H1 (cell line): Measurements from ENCODE around the gene ADIPOR1. TPM values are rescaled to one million over a fixed set of nuclear protein-coding genes. Genes with fewer than 3 reads are reported as not detected.
"Not testable (repeated sequence)": the region's sequence is repeated elsewhere in the genome, so short reads cannot be mapped to it uniquely, and the experiment has no call there.

Source experiments
- CTCF ChIA-PET: fragments of 300-600 bp; sonication (Branson Sonifier 250); formaldehyde crosslinking; loops from one replicate; lab custom pipeline; 2021; ENCODE audit not compliant: partially characterized antibody; lab: Charles Lee
- POLR2A ChIA-PET: fragments of 300-600 bp; sonication (Branson Sonifier 250); formaldehyde crosslinking; loops from one replicate; lab custom pipeline; 2021; ENCODE audit warnings: inconsistent platforms; ENCODE audit not compliant: partially characterized antibody; lab: Charles Lee
- DNase-seq, 2 experiments: peaks; one replicate each; pipeline versions ENCODE4 v3.0.0 to v3.0.0-alpha.2; 2010 to 2022; ENCODE audit warnings: low spot score in 2 of 2, low read depth in 1 of 2, mixed read lengths in 1 of 2
- FAIRE-seq: peaks from 2 replicates; lab custom pipeline; 2011; peaks lifted over from hg19 to GRCh38; lab: Jason Lieb, UNC
- H2AFZ ChIP-seq: 2 replicates; pipeline ENCODE4 v1.8.1; 2012; ENCODE audit warnings: low read length, inconsistent platforms
- H2AK5ac ChIP-seq: 2 replicates; pipeline ENCODE4 v1.6.1; 2013; ENCODE audit warnings: low read depth, low read length
- H2BK120ac ChIP-seq: replicated peaks from 2 replicates; pipeline ENCODE3; 2013; ENCODE audit warnings: low read depth, low read length, inconsistent platforms
- H2BK12ac ChIP-seq: 2 replicates; pipeline ENCODE4 v1.6.1; 2013; ENCODE audit warnings: low read depth, low read length
- H2BK15ac ChIP-seq: 2 replicates; pipeline ENCODE4 v1.6.1; 2013; ENCODE audit warnings: low read length
- H2BK20ac ChIP-seq: 2 replicates; pipeline ENCODE4 v1.6.1; 2013; ENCODE audit warnings: low read length
- H2BK5ac ChIP-seq: 2 replicates; pipeline ENCODE4 v1.6.1; 2013; ENCODE audit warnings: low read depth, low read length
- H3K14ac ChIP-seq: 2 replicates; pipeline ENCODE4 v1.6.1; 2013; ENCODE audit warnings: inconsistent platforms; ENCODE audit not compliant: insufficient read length
- H3K18ac ChIP-seq: 2 replicates; pipeline ENCODE4 v1.6.1; 2013; ENCODE audit warnings: low read length; ENCODE audit errors: extremely low read depth
- H3K23ac ChIP-seq: 2 replicates; pipeline ENCODE4 v1.6.1; 2013; ENCODE audit warnings: inconsistent platforms; ENCODE audit not compliant: insufficient read length
- H3K23me2 ChIP-seq: 2 replicates; pipeline ENCODE4 v1.6.1; 2013; ENCODE audit warnings: low read depth, low read length
- H3K27ac ChIP-seq: 2 replicates; pipeline ENCODE4 v1.6.1; 2011; ENCODE audit warnings: low read depth, low read length, inconsistent platforms
- H3K27me3 ChIP-seq, 4 experiments: replicated peaks in 1 of 4; 1 replicate in 1 of 4; 2 replicates in 3 of 4; pipeline versions ENCODE4 v1.6.1 to v1.8.1; 2011 to 2013; ENCODE audit warnings: low read length in 3 of 4, mild to moderate bottlenecking in 3 of 4, inconsistent platforms in 2 of 4, mixed read lengths in 2 of 4, moderate library complexity in 1 of 4; ENCODE audit not compliant: control insufficient read depth in 3 of 4, insufficient read depth in 3 of 4; ENCODE audit errors: extremely low read depth in 1 of 4
- H3K36me3 ChIP-seq, 4 experiments: 2 replicates each; pipeline versions ENCODE4 v1.6.1 to v1.8.1; 2011 to 2013; ENCODE audit warnings: mild to moderate bottlenecking in 4 of 4, low read length in 3 of 4, moderate library complexity in 2 of 4, control low read depth in 1 of 4, inconsistent platforms in 1 of 4; ENCODE audit not compliant: insufficient read depth in 4 of 4, control insufficient read depth in 2 of 4
- H3K4ac ChIP-seq: replicated peaks from 2 replicates; pipeline ENCODE3; 2013; ENCODE audit warnings: low read length, low read depth, mixed read lengths, inconsistent platforms; ENCODE audit not compliant: insufficient read length
- H3K4me1 ChIP-seq, 4 experiments: replicated peaks in 1 of 4; 1 replicate in 1 of 4; 2 replicates in 3 of 4; pipeline versions ENCODE4 v1.6.1 to v1.8.1; 2011 to 2013; ENCODE audit warnings: low read length in 3 of 4, inconsistent platforms in 2 of 4, mixed read lengths in 1 of 4; ENCODE audit not compliant: insufficient read depth in 4 of 4, control insufficient read depth in 3 of 4
- H3K4me2 ChIP-seq, 2 experiments: 2 replicates each; pipeline versions ENCODE4 v1.6.1 to v1.8.1; 2011 to 2013; ENCODE audit warnings: low read depth in 2 of 2, low read length in 2 of 2, control low read depth in 1 of 2, inconsistent platforms in 1 of 2, mild to moderate bottlenecking in 1 of 2; ENCODE audit not compliant: insufficient read depth in 1 of 2
- H3K4me3 ChIP-seq, 4 experiments: fragments of 200-600, 300-600 bp in 1 of 4; sonication (generic), shearing (Covaris generic), sonication (Bioruptor Twin) in 1 of 4; 2 replicates each; pipeline versions ENCODE4 v1.5.1 to v1.8.1; 2011 to 2016; ENCODE audit warnings: low read length in 4 of 4, low read depth in 3 of 4, control low read depth in 2 of 4, inconsistent platforms in 2 of 4, mild to moderate bottlenecking in 2 of 4, mixed read lengths in 1 of 4, moderate library complexity in 1 of 4; ENCODE audit not compliant: insufficient read depth in 2 of 4; ENCODE audit errors: extremely low read depth in 1 of 4
- H3K56ac ChIP-seq: replicated peaks from 2 replicates; pipeline ENCODE3; 2013; ENCODE audit warnings: low read depth, mild to moderate bottlenecking, mixed read lengths, low read length, inconsistent platforms; ENCODE audit not compliant: insufficient read length
- H3K79me1 ChIP-seq: 2 replicates; pipeline ENCODE4 v1.6.1; 2013; ENCODE audit warnings: low read depth, low read length, control low read depth
- H3K79me2 ChIP-seq, 2 experiments: 2 replicates each; pipeline versions ENCODE4 v1.6.1 to v1.8.1; 2012 to 2013; ENCODE audit warnings: low read length in 2 of 2, mild to moderate bottlenecking in 2 of 2, inconsistent platforms in 1 of 2; ENCODE audit not compliant: insufficient read depth in 2 of 2, control insufficient read depth in 1 of 2
- H3K9ac ChIP-seq, 4 experiments: replicated peaks in 1 of 4; 1 replicate in 1 of 4; 2 replicates in 3 of 4; pipeline versions ENCODE4 v1.6.1 to v1.8.1; 2011 to 2013; ENCODE audit warnings: low read depth in 3 of 4, low read length in 3 of 4, control low read depth in 2 of 4, mild to moderate bottlenecking in 2 of 4, moderate library complexity in 2 of 4, inconsistent platforms in 1 of 4; ENCODE audit errors: extremely low read depth in 1 of 4
- H3K9me3 ChIP-seq, 2 experiments: 2 replicates each; pipeline versions ENCODE4 v1.6.1 to v1.8.1; 2012 to 2013; ENCODE audit warnings: mild to moderate bottlenecking in 2 of 2, moderate library complexity in 2 of 2, control low read depth in 1 of 2, inconsistent platforms in 1 of 2, low read depth in 1 of 2, low read length in 1 of 2, mixed read lengths in 1 of 2; ENCODE audit not compliant: insufficient read depth in 2 of 2
- H4K20me1 ChIP-seq, 2 experiments: replicated peaks in 1 of 2; 2 replicates each; pipeline versions ENCODE3 to v1.8.1; 2011 to 2013; ENCODE audit warnings: inconsistent platforms in 2 of 2, low read length in 2 of 2, mild to moderate bottlenecking in 1 of 2; ENCODE audit not compliant: insufficient read depth in 2 of 2, control insufficient read depth in 1 of 2
- H4K5ac ChIP-seq: 2 replicates; pipeline ENCODE4 v1.6.1; 2013; ENCODE audit warnings: low read length, low read depth, mixed read lengths, inconsistent platforms; ENCODE audit not compliant: insufficient read length
- H4K8ac ChIP-seq: 2 replicates; pipeline ENCODE4 v1.8.0; 2013; ENCODE audit warnings: mild to moderate bottlenecking, moderate library complexity, low read length, inconsistent platforms; ENCODE audit not compliant: insufficient read depth; ENCODE audit errors: extremely low read depth
- H4K91ac ChIP-seq: replicated peaks from 2 replicates; pipeline ENCODE3; 2013; ENCODE audit warnings: low read length, mixed read lengths, inconsistent platforms; ENCODE audit not compliant: insufficient read length
- WGBS, 2 experiments: shearing (Covaris generic) in 1 of 2; methylation state at CpG; one replicate each; pipeline versions ENCODE4 v1.1.6 to v1.1.7; 2013 to 2015; ENCODE audit warnings: low lambda C conversion rate in 2 of 2, mixed read lengths in 2 of 2, inconsistent platforms in 1 of 2, low coverage in 1 of 2, missing lambda C conversion rate in 1 of 2; ENCODE audit not compliant: insufficient replicate concordance in 2 of 2, insufficient coverage in 1 of 2, insufficient read length in 1 of 2; ENCODE audit errors: extremely low coverage in 1 of 2, missing lambda C conversion rate in 1 of 2; 5-methylcytosine and 5-hydroxymethylcytosine counted together
- polyA plus RNA-seq, 7 experiments: library from polyadenylated mRNA; depleted of rRNA in 3 of 7; stranded (reverse) in 5 of 7; unstranded in 2 of 7; fragments of >200 nt in 5 of 7; fragments of 200-250 nt in 2 of 7; gene quantifications; 1 replicate in 5 of 7; 2 replicates in 1 of 7; 4 replicates in 1 of 7; pipeline versions ENCODE4 v1.2.1 to v1.2.3, GENCODE V29; 2011 to 2013; ENCODE audit warnings: missing spikeins in 2 of 7, mixed read lengths in 2 of 7
- total RNA-seq: library from RNA; stranded (reverse); fragmentation: NEBNext Ultra II Directional; extraction: Animal tissue kit (Norgen Biotek cat#: 25700); gene quantifications from 2 replicates; pipeline ENCODE4 v1.2.1, GENCODE V29; 2021

ADIPOR1 gene
- total and polyA plus RNA-seq, 2 of the 8 experiments (the other 6 are each of a cell fraction or from before 2014, with no cell fraction given) = 69.8 to 118 TPM

GRCh38 chr1:202986120-202986519 lies 28.0 kb upstream of the ADIPOR1 start:
- not testable (repeated sequence) for H3K23ac ChIP-seq, H3K4me1 ChIP-seq, H3K79me1 ChIP-seq, H2AK5ac ChIP-seq, H3K4me2 ChIP-seq, H2BK15ac ChIP-seq, H2BK120ac ChIP-seq, H3K27me3 ChIP-seq, H3K36me3 ChIP-seq, H3K4me3 ChIP-seq, H3K9ac ChIP-seq, H2BK5ac ChIP-seq, H4K5ac ChIP-seq, H3K23me2 ChIP-seq, H3K9me3 ChIP-seq, H2BK20ac ChIP-seq, H3K56ac ChIP-seq, H3K27ac ChIP-seq, H3K18ac ChIP-seq, H2AFZ ChIP-seq, H4K8ac ChIP-seq, H4K91ac ChIP-seq, H2BK12ac ChIP-seq, DNase-seq, H3K79me2 ChIP-seq, H4K20me1 ChIP-seq, H3K14ac ChIP-seq, H3K4ac ChIP-seq, FAIRE-seq
- WGBS, 2 experiments = 74% methylated on average over 9 of the region's 9 CpGs; no CpG with 5 or more reads in 1 of the 2 experiments
- POLR2A ChIA-PET = interaction anchor here (0.7 to 3.3 kb wide), 2 partner anchors 21 to 124 kb away, joined by 4 to 13 read pairs; partner anchors contain the start of gene TMEM183A
- CTCF ChIA-PET = interaction anchor here (0.7 kb wide), 1 partner anchor 8 kb away, joined by 3 read pairs; no protein-coding TSS in a partner anchor
